PC-9 (cell line): ENCODE results near the gene IL1RAP.

Experiments used
- CTCF ChIP-seq: fragments of 200-600 bp; sonication (generic); conservative IDR thresholded peaks from 2 replicates; pipeline ENCODE4 v1.6.1; 2017; ENCODE audit warnings: mixed run types, antibody characterized with exemption, mild to moderate bottlenecking, moderate library complexity
- EZH2 ChIP-seq: fragments of 200-600 bp; sonication (generic); IDR thresholded peaks from 2 replicates; pipeline ENCODE4 v1.8.0; 2017; ENCODE audit warnings: antibody characterized with exemption, low read depth

DNA sequence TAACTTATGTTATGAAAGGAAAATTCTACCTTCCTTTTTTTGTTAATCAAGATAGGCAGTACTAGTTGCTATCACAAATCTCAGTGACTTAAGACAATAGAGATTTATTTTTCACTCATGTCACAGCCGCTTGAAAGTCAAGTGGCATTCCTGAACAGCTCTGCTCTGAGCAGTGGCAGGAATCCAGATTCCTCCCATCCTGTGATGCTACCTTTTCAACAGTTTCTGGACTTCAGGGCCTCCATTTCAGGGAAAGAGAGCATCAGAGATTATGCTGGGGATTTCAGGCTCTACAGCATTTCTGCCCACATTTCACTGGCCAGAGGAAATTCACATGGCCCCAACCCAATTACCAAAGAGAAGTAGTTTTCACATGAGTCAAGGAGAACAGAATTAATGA lies 83.4 kb downstream of the IL1RAP start:
- TF ChIP-seq CTCF (no peak), EZH2 (no peak)
